HG03439 (cell line): ENCODE measurements around the gene OPTN.
"Not testable (repeated sequence)": the region's sequence is repeated elsewhere in the genome, so short reads cannot be mapped to it uniquely, and the experiment has no call there.

ENCODE experiments used
- ATAC-seq: cut with Tn5 transposase; IDR thresholded peaks from one replicate; pipeline ENCODE4 v1.9.1; 2021; ENCODE audit warnings: mild to moderate bottlenecking, moderate library complexity; ENCODE audit not compliant: unreplicated experiment

Gene OPTN

GRCh38 chr10:13089345-13089744 is 10.6 kb upstream of the OPTN start:
- no peak for ATAC-seq

- ATAC-seq: no peak
Measured at GRCh38 chr10:13090289-13090688, 9.7 kb upstream of the OPTN start.

- no peak for ATAC-seq
Measured at GRCh38 chr10:13091801-13092200, 8.2 kb upstream of the OPTN start.

- ATAC-seq: no peak
Measured at GRCh38 chr10:13092291-13093102, 7.5 kb upstream of the OPTN start.

GRCh38 chr10:13094082-13094481 is 5.9 kb upstream of the OPTN start:
- not testable (repeated sequence) for ATAC-seq

GRCh38 chr10:13095094-13095493 is 4.9 kb upstream of the OPTN start:
- no peak for ATAC-seq

GRCh38 chr10:13095929-13096328 is 4.0 kb upstream of the OPTN start:
- no peak for ATAC-seq

GRCh38 chr10:13099144-13099665 is 758 bp upstream of the OPTN start:
- ATAC-seq: peak; percentile 27

GRCh38 chr10:13100349-13101294 is 659 bp downstream of the OPTN start:
- ATAC-seq: peak; percentile 25

- ATAC-seq: no peak
Measured at GRCh38 chr10:13102002-13102794, 2.2 kb downstream of the OPTN start.

- no peak for ATAC-seq
Measured at GRCh38 chr10:13103554-13103953, 3.6 kb downstream of the OPTN start.

- no peak for ATAC-seq
Measured at GRCh38 chr10:13104697-13105096, 4.7 kb downstream of the OPTN start.

GRCh38 chr10:13105184-13105583 is 5.2 kb downstream of the OPTN start:
- no peak for ATAC-seq

GRCh38 chr10:13106387-13107045 is 6.6 kb downstream of the OPTN start:
- ATAC-seq: no peak

- ATAC-seq: no peak
Measured at GRCh38 chr10:13110908-13111307, 10.9 kb downstream of the OPTN start.

- no peak for ATAC-seq
Measured at GRCh38 chr10:13113544-13113943, 13.6 kb downstream of the OPTN start.

GRCh38 chr10:13115832-13116803 is 16.2 kb downstream of the OPTN start:
- peak; percentile 65 for ATAC-seq

- no peak for ATAC-seq
Measured at GRCh38 chr10:13117841-13118783, 18.1 kb downstream of the OPTN start.
